K562 treated with DMSO at 1 percent for 24 hours (cell line): ENCODE data around the gene TRMT10B. TPM values are rescaled to one million over a fixed set of nuclear protein-coding genes. Genes with fewer than 3 reads are reported as not detected.

Experiments
- total RNA-seq: library from RNA; unstranded; fragments of 300-600 nt; gene quantifications from 2 replicates; pipeline ENCODE4 v1.2.3, GENCODE V29; 2022; ENCODE audit warnings: low read depth; ENCODE audit not compliant: insufficient read depth

TRMT10B gene
- 5.4 and 5.7 TPM in 2 replicates for total RNA-seq

DNA sequence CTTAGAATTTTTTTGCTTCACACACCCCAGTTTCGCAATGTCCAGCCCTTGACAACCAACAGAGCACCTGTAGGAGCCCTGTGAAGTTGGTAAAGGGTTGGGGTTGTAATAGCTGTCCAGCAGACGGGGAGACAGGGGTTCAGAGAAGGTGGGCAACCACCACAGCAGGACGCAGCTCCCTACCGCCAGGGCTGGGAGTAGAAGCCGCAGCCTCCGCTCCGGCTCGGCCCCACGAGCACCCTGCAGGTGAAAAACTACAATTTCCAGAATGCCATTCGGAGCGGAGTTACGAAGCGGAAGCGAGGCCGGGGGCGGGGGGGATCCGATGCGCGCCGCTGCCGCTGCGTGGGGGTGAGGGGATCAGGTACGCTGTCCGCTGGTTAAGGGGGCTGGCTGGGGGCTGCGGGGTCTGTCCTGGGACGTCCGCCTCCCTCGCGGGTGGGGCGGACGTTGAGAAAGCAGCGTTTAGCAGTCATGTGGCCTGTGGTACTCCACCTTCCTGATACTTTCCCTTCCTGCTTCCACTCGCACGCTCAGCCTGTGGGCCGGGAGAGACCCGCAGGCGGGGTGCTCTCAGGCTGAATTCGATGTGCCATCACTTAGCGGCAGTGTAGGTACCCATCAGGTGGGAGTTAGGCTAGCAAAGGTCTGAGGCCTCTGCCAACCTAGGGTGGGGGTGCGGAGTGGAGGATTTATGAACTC lies at the start of gene TRMT10B:
Gene TRMT10B (plus strand): TSS at position 317 of the 702 bp plus-strand sequence. CDS start 8,127 bp downstream, outside the sequence.

GRCh38 chr9:37784616-37785483 lies 31.2 kb downstream of the TRMT10B start, which contains the start of gene EXOSC3:
TSS of gene EXOSC3 (minus strand) at chr9:37785064. CDS start at chr9:37785044, 20 bp downstream.

DNA sequence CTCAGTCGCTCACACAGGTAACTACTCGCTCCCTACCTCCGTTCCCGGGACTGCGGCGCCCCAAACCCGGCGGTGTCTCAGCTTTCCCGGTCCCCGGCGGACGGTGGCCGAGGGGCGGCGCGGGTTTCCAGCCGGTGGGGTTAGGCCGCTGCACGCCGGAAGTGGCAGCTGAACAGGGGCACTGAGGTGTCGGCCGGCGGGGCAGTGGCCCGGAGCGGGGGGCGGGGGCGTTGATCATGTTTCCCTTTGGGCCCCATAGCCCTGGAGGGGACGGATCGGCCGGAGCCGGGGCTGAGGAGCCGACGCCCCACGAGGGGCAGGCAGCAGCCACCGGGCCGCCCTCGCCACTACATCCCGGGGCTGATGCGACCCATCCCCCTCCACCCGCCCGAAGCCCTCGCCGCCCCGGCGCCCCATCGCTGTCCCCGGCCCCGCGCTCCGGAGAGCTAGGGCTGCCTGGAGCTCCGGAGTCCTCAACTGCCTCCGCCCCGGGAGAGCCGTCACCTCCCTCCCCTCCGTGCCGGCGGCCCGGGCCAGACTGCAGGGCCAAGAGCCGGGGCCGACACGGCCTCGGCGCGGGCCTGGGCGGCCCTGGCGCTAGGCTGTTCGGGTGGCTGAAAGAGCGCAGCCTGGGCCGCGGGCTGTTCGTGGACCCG lies 47.2 kb downstream of the TRMT10B start, which contains the start of gene DCAF10:
Gene DCAF10 (plus strand): TSS at position 167 of the 656 bp plus-strand sequence. CDS start 70 bp downstream, at position 237.

Other genes starting within 250 kb of the TRMT10B start
- 9.5 and 9.9 TPM in 2 replicates for gene FBXO10, start 177.4 kb upstream of the TRMT10B start, total RNA-seq
- gene TOMM5, start 161.2 kb upstream of the TRMT10B start, total RNA-seq = 120 and 129 TPM in 2 replicates
- gene FRMPD1, start 102.9 kb upstream of the TRMT10B start, total RNA-seq = not detected in 2 replicates
- 54.6 and 57.9 TPM in 2 replicates for gene EXOSC3, start 31.3 kb downstream of the TRMT10B start, total RNA-seq
- gene DCAF10, start 47.0 kb downstream of the TRMT10B start, total RNA-seq = 20.9 and 21.4 TPM in 2 replicates
- 18.7 and 18.8 TPM in 2 replicates for gene SLC25A51, start 150.3 kb downstream of the TRMT10B start, total RNA-seq